Measurements from ENCODE around the gene DPP10. TPM values are rescaled to one million over a fixed set of nuclear protein-coding genes. Genes with fewer than 3 reads are reported as not detected.
"Not testable (repeated sequence)": the region's sequence is repeated elsewhere in the genome, so short reads cannot be mapped to it uniquely, and the experiment has no call there.

Gene DPP10
- total RNA-seq, 1 donor from 2014 or later = not detected

GRCh38 chr2:114949228-114949804 lies 506.9 kb downstream of the DPP10 start:
- Histone ChIP-seq H3K4me3 (no peak overlapping the region), H3K27ac (no peak overlapping the region), H3K9me3 (no peaks in the 10 kb centered on the region), H3K27me3 (no peaks in the 10 kb centered on the region), H3K36me3 (no peaks in the 10 kb centered on the region), H3K4me1 (no peaks in the 10 kb centered on the region)
- DNase-seq (ENCODE audit: low spot score in 2 of 2) = no peak
- no peak for TF ChIP-seq CTCF (IDR thresholded peaks at IDR 0.05)
- intact Hi-C loops (cut with DNase I) = no loop called here

- TF ChIP-seq CTCF (IDR thresholded peaks at IDR 0.05) = no peak
- no peaks in the 10 kb centered on the region for H3K27me3 ChIP-seq
- no peaks in the 10 kb centered on the region for H3K4me1 ChIP-seq
- no peak overlapping the region for H3K27ac ChIP-seq
- intact Hi-C loops (cut with DNase I) = no loop called here
- no peak overlapping the region for H3K4me3 ChIP-seq
- no peak for DNase-seq (ENCODE audit: low spot score in 2 of 2)
- H3K9me3 ChIP-seq = peaks cover 0 to 6% of the 10 kb centered on the region in 2 donors
- H3K36me3 ChIP-seq = no peaks in the 10 kb centered on the region
Measured at GRCh38 chr2:114960389-114960788, 517.9 kb downstream of the DPP10 start.

- Histone ChIP-seq H3K27me3 (no peaks in the 10 kb centered on the region), H3K9me3 (no peaks in the 10 kb centered on the region), H3K4me1 (no peaks in the 10 kb centered on the region), H3K4me3 (no peak overlapping the region), H3K27ac (no peak overlapping the region), H3K36me3 (no peaks in the 10 kb centered on the region)
- no peak for TF ChIP-seq CTCF (IDR thresholded peaks at IDR 0.05)
- intact Hi-C loops (cut with DNase I) = no loop called here
- DNase-seq (ENCODE audit: low spot score in 2 of 2) = no peak
Measured at GRCh38 chr2:114962532-114962931, 520.1 kb downstream of the DPP10 start.

GRCh38 chr2:114968748-114969400 lies 526.4 kb downstream of the DPP10 start:
- no peaks in the 10 kb centered on the region for H3K9me3 ChIP-seq
- no peak overlapping the region for H3K27ac ChIP-seq
- no peak for TF ChIP-seq CTCF (IDR thresholded peaks at IDR 0.05)
- no peak overlapping the region for H3K4me3 ChIP-seq
- no peaks in the 10 kb centered on the region for H3K4me1 ChIP-seq
- no peaks in the 10 kb centered on the region for H3K36me3 ChIP-seq
- no peaks in the 10 kb centered on the region for H3K27me3 ChIP-seq
- intact Hi-C loops (cut with DNase I) = no loop called here
- no peak for DNase-seq (ENCODE audit: low spot score in 2 of 2)

GRCh38 chr2:115004321-115004720 lies 561.9 kb downstream of the DPP10 start:
- intact Hi-C loops (cut with DNase I); DNase-seq (ENCODE audit: low spot score in 2 of 2); H3K27me3 ChIP-seq; H3K27ac ChIP-seq; H3K4me3 ChIP-seq; H3K9me3 ChIP-seq; H3K36me3 ChIP-seq; H3K4me1 ChIP-seq: not testable (repeated sequence)

GRCh38 chr2:115011721-115012120 lies 569.3 kb downstream of the DPP10 start:
- H3K27ac ChIP-seq = no peak overlapping the region
- no peak for DNase-seq (ENCODE audit: low spot score in 2 of 2)
- no peak for TF ChIP-seq CTCF (IDR thresholded peaks at IDR 0.05)

GRCh38 chr2:115022013-115022412 lies 579.6 kb downstream of the DPP10 start:
- DNase-seq (ENCODE audit: low spot score in 2 of 2); H3K36me3 ChIP-seq; H3K9me3 ChIP-seq; H3K27ac ChIP-seq; H3K4me1 ChIP-seq; H3K27me3 ChIP-seq; intact Hi-C loops (cut with DNase I); H3K4me3 ChIP-seq: not testable (repeated sequence)

More at GRCh38 chr2:115011721-115012120, 569.3 kb downstream of the DPP10 start:
- no peaks in the 10 kb centered on the region for H3K9me3 ChIP-seq
- intact Hi-C loops (cut with DNase I) = no loop called here
- no peaks in the 10 kb centered on the region for H3K36me3 ChIP-seq
- no peak overlapping the region for H3K4me3 ChIP-seq
- no peaks in the 10 kb centered on the region for H3K27me3 ChIP-seq
- H3K4me1 ChIP-seq = no peaks in the 10 kb centered on the region

Data from ascending aorta (tissue), 2 donors.